Vagina (tissue), 2 donors: ENCODE measurements around the gene TES.

Experiments used
- CTCF ChIP-seq, 3 experiments: fragments of 450-650 bp in 2 of 3; fragments of 200-600 bp in 1 of 3; sonication (generic) in 1 of 3; IDR thresholded peaks; one replicate each; pipeline ENCODE4 v1.5.1; 2017 to 2019; ENCODE audit warnings: antibody characterized with exemption in 3 of 3, mild to moderate bottlenecking in 2 of 3, moderate library complexity in 2 of 3
- POLR2A ChIP-seq, 2 donors: fragments of 450-650 bp; IDR thresholded peaks; one replicate each; pipeline ENCODE4 v1.6.1; 2017; ENCODE audit warnings: antibody characterized with exemption in 2 of 2, mild to moderate bottlenecking in 2 of 2, moderate library complexity in 2 of 2
- POLR2AphosphoS5 ChIP-seq, 2 donors: sonication (generic); formaldehyde crosslinking; IDR thresholded peaks; one replicate each; pipeline ENCODE4 v1.9.0; 2017; ENCODE audit warnings: antibody characterized with exemption in 2 of 2, mild to moderate bottlenecking in 2 of 2, low read depth in 1 of 2; ENCODE audit not compliant: insufficient read depth in 1 of 2

GRCh38 chr7:116211006-116211912 is 920 bp downstream of the TES start:
- no peak for TF ChIP-seq CTCF (IDR thresholded peaks at IDR 0.05)
- peak; percentile 84 to 95 for TF ChIP-seq POLR2AphosphoS5 (IDR thresholded peaks at IDR 0.05; ENCODE audit: insufficient read depth in 1 of 2, low read depth in 1 of 2)
- TF ChIP-seq POLR2A (IDR thresholded peaks at IDR 0.05): peak in 1 of 2 donors; percentile 79
